GM21447 (cell line): ENCODE data around the gene ATP8B3.

ENCODE experiments used
- ATAC-seq: cut with Tn5 transposase; IDR thresholded peaks from one replicate; pipeline ENCODE4 v1.9.1; 2021; ENCODE audit not compliant: unreplicated experiment

Gene ATP8B3

GRCh38 chr19:1816530-1817298 is 4.6 kb upstream of the ATP8B3 start:
- ATAC-seq = no peak

- no peak for ATAC-seq
These were observed 3.8 kb upstream of the ATP8B3 start for GRCh38 chr19:1815605-1816529.

- ATAC-seq = no peak
These were observed 2.9 kb upstream of the ATP8B3 start for GRCh38 chr19:1814833-1815604.

GRCh38 chr19:1814391-1814790 is 2.3 kb upstream of the ATP8B3 start:
- no peak for ATAC-seq

GRCh38 chr19:1813192-1814182 is 1.4 kb upstream of the ATP8B3 start:
- ATAC-seq = no peak

- ATAC-seq = peak; percentile 85
These were observed 533 bp upstream of the ATP8B3 start for GRCh38 chr19:1812426-1813191.

- ATAC-seq = no peak
These were observed 593 bp downstream of the ATP8B3 start for GRCh38 chr19:1811472-1811894.

- no peak for ATAC-seq
These were observed 1.5 kb downstream of the ATP8B3 start for GRCh38 chr19:1810439-1811160.

- ATAC-seq = no peak
These were observed 2.4 kb downstream of the ATP8B3 start for GRCh38 chr19:1809678-1810077.

GRCh38 chr19:1808395-1808731 is 3.7 kb downstream of the ATP8B3 start:
- no peak for ATAC-seq

- no peak for ATAC-seq
These were observed 4.2 kb downstream of the ATP8B3 start for GRCh38 chr19:1807695-1808394.

GRCh38 chr19:1807030-1807694 is 4.9 kb downstream of the ATP8B3 start:
- ATAC-seq = no peak

GRCh38 chr19:1806184-1807029 is 5.7 kb downstream of the ATP8B3 start:
- no peak for ATAC-seq

- ATAC-seq = no peak
These were observed 6.5 kb downstream of the ATP8B3 start for GRCh38 chr19:1805401-1806183.

- no peak for ATAC-seq
These were observed 7.2 kb downstream of the ATP8B3 start for GRCh38 chr19:1804858-1805257.
